B cell (primary cell): Measurements from ENCODE around the gene PKM. TPM values are rescaled to one million over a fixed set of nuclear protein-coding genes. Genes with fewer than 3 reads are reported as not detected.

Experiments
- ATAC-seq: fragments of 200-7000 bp; cut with Tn5 transposase; one replicate; pipeline ENCODE4 v1.10.0; 2021; ENCODE audit warnings: low read depth, mild to moderate bottlenecking, moderate number of reproducible peaks, moderate library complexity
- CTCF ChIA-PET: fragments of 350-600 bp; sonication (Branson Sonifier 250); formaldehyde crosslinking; loops from one replicate; lab custom pipeline; 2021; ENCODE audit warnings: antibody characterized with exemption, inconsistent platforms; lab: Charles Lee
- POLR2A ChIA-PET: fragments of 350-600 bp; sonication (Branson Sonifier 250); formaldehyde crosslinking; loops from one replicate; lab custom pipeline; 2021; ENCODE audit warnings: antibody characterized with exemption; lab: Charles Lee
- DNase-seq: peaks from one replicate; pipeline ENCODE4 v3.0.0; 2013
- H2AFZ ChIP-seq: 2 replicates; pipeline ENCODE4 v1.6.1; 2012; ENCODE audit warnings: mild to moderate bottlenecking, low read depth, low read length; ENCODE audit not compliant: insufficient read depth, poor library complexity, severe bottlenecking
- H3K27ac ChIP-seq, 2 donors: 1 replicate in 1 of 2; 2 replicates in 1 of 2; pipeline ENCODE4 v1.5.1; 2012 to 2013; ENCODE audit warnings: low read length in 2 of 2, mild to moderate bottlenecking in 2 of 2, moderate library complexity in 1 of 2
- H3K27me3 ChIP-seq, 4 experiments: fragments of 200-600 bp in 1 of 4; sonication (generic) in 1 of 4; replicated peaks in 1 of 4; 1 replicate in 2 of 4; 2 replicates in 2 of 4; pipeline versions ENCODE4 v1.6.1 to v1.7.0; 2013 to 2016; ENCODE audit warnings: low read length in 3 of 4, mild to moderate bottlenecking in 2 of 4, mixed read lengths in 1 of 4, moderate library complexity in 1 of 4; ENCODE audit not compliant: insufficient read depth in 4 of 4, control insufficient read depth in 3 of 4; ENCODE audit errors: control extremely low read depth in 1 of 4
- H3K36me3 ChIP-seq, 2 experiments: replicated peaks in 1 of 2; 1 replicate in 1 of 2; 2 replicates in 1 of 2; pipeline versions ENCODE4 v1.6.1 to v1.7.1; 2013; ENCODE audit warnings: low read length in 1 of 2; ENCODE audit not compliant: insufficient read depth in 2 of 2, control insufficient read depth in 1 of 2; ENCODE audit errors: control extremely low read depth in 1 of 2, extremely low read depth in 1 of 2
- H3K4me1 ChIP-seq, 2 donors: fragments of 200-600 bp in 1 of 2; sonication (generic) in 1 of 2; 1 replicate in 1 of 2; 2 replicates in 1 of 2; pipeline versions ENCODE4 v1.5.1 to v1.6.1; 2013 to 2017; ENCODE audit warnings: low read length in 2 of 2; ENCODE audit not compliant: control insufficient read depth in 2 of 2, insufficient read depth in 2 of 2
- H3K4me2 ChIP-seq: replicated peaks from 2 replicates; pipeline ENCODE3; 2012; ENCODE audit warnings: mild to moderate bottlenecking, low read depth, low read length; ENCODE audit not compliant: poor library complexity, severe bottlenecking
- H3K4me3 ChIP-seq, 5 experiments: fragments of 200-600 bp in 1 of 5; sonication (generic) in 1 of 5; 1 replicate in 3 of 5; 2 replicates in 2 of 5; pipeline versions ENCODE4 v1.5.1 to v1.7.0; 2011 to 2016; ENCODE audit warnings: low read length in 4 of 5, mild to moderate bottlenecking in 4 of 5, low read depth in 2 of 5, control low read depth in 1 of 5, moderate library complexity in 1 of 5; ENCODE audit not compliant: insufficient read depth in 1 of 5; ENCODE audit errors: control extremely low read depth in 1 of 5, extremely low read depth in 1 of 5
- H3K79me2 ChIP-seq: fragments of 200-600 bp; sonication (generic); one replicate; pipeline ENCODE4 v1.6.0; 2016; ENCODE audit warnings: low read length; ENCODE audit not compliant: control insufficient read depth, insufficient read depth
- H3K9ac ChIP-seq: fragments of 200-600 bp; sonication (generic); 2 replicates; pipeline ENCODE4 v1.6.1; 2017; ENCODE audit warnings: mild to moderate bottlenecking, low read length, moderate library complexity
- H3K9me3 ChIP-seq, 3 donors: one replicate each; pipeline versions ENCODE4 v1.6.1 to v1.7.1; 2013; ENCODE audit warnings: low read length in 2 of 3; ENCODE audit not compliant: control insufficient read depth in 2 of 3, insufficient read depth in 1 of 3; ENCODE audit errors: control extremely low read depth in 1 of 3
- H4K20me1 ChIP-seq: 2 replicates; pipeline ENCODE4 v1.6.0; 2012; ENCODE audit warnings: mild to moderate bottlenecking, low read length; ENCODE audit not compliant: insufficient read depth, control insufficient read depth, poor library complexity, severe bottlenecking
- H3K27ac Mint-ChIP-seq: one replicate; pipeline ENCODE4 v1.8.0; 2021; ENCODE audit warnings: mixed read lengths
- H3K27me3 Mint-ChIP-seq: one replicate; pipeline ENCODE4 v1.8.0; 2021; ENCODE audit warnings: mixed read lengths
- H3K4me1 Mint-ChIP-seq: one replicate; pipeline ENCODE4 v1.8.0; 2021; ENCODE audit warnings: mixed read lengths
- H3K4me3 Mint-ChIP-seq: one replicate; pipeline ENCODE4 v1.8.0; 2021; ENCODE audit warnings: mixed read lengths
- H3K9me3 Mint-ChIP-seq: one replicate; pipeline ENCODE4 v1.8.0; 2022; ENCODE audit warnings: mixed read lengths; ENCODE audit not compliant: insufficient read depth
- EZH2 ChIP-seq: IDR thresholded peaks from 2 replicates; pipeline ENCODE4 v1.6.1; 2012; ENCODE audit warnings: borderline replicate concordance, low read depth, mild to moderate bottlenecking, moderate library complexity, low read length; ENCODE audit not compliant: insufficient read depth, poor library complexity, severe bottlenecking
- WGBS: methylation state at CpG from one replicate; pipeline ENCODE4 v1.1.5; 2013; ENCODE audit warnings: missing lambda C conversion rate; ENCODE audit not compliant: insufficient coverage; 5-methylcytosine and 5-hydroxymethylcytosine counted together
- intact Hi-C: fragments of 100-400 bp; cut with micrococcal nuclease; formaldehyde crosslinking; loops from one replicate; pipeline ENCODE4 v1.10.0; 2022
- polyA plus RNA-seq: library from polyadenylated mRNA; depleted of rRNA; stranded (reverse); fragments of >200 nt; gene quantifications from 2 replicates; pipeline ENCODE4 v1.2.3, GENCODE V29; 2012
- total RNA-seq, 2 donors: library from RNA; stranded (reverse); fragments of 120-200 nt in 1 of 2; gene quantifications; 1 replicate in 1 of 2; 2 replicates in 1 of 2; pipeline versions ENCODE4 v1.2.3 to v1.2.4, GENCODE V29; 2013 to 2022
- TF ChIP-seq, protein P1 (sequence below): fragments of 200-600 bp; IDR thresholded peaks from one replicate; pipeline ENCODE4 v1.8.0; 2022; ENCODE audit warnings: antibody characterized with exemption, mild to moderate bottlenecking

The PKM gene
- total and polyA plus RNA-seq, 2 donors (not counting 1 experiment from before 2014, with no cell fraction given) = 179 to 323 TPM

GRCh38 chr15:72176159-72176558, 54.8 kb downstream of the PKM start:
- no peaks in the 10 kb centered on the region for H3K9me3 ChIP-seq
- H3K79me2 ChIP-seq = no peaks in the 10 kb centered on the region
- peaks cover 0 to 5% (median 0%) of the 10 kb centered on the region in 4 experiments for H3K27me3 ChIP-seq
- DNase-seq (no peak), ATAC-seq (no peak)
- H3K9ac ChIP-seq = no peak overlapping the region
- H3K4me2 ChIP-seq = no peak overlapping the region
- no peak overlapping the region for H3K4me3 ChIP-seq
- H3K36me3 ChIP-seq = no peaks in the 10 kb centered on the region
- no peaks in the 10 kb centered on the region for H3K9me3 Mint-ChIP-seq
- no peak overlapping the region for H3K27ac Mint-ChIP-seq
- ChIA-PET CTCF (interaction anchor here (0.6 to 0.8 kb wide), 2 partner anchors 10 to 433 kb away, joined by 3 to 4 read pairs; no protein-coding TSS in a partner anchor), POLR2A (no interaction called here)
- H3K4me3 Mint-ChIP-seq = no peak overlapping the region
- no peaks in the 10 kb centered on the region for H3K4me1 ChIP-seq
- H4K20me1 ChIP-seq = no peaks in the 10 kb centered on the region
- H3K4me1 Mint-ChIP-seq = no peaks in the 10 kb centered on the region
- WGBS = 92% methylated on average over 6 of the region's 6 CpGs
- TF ChIP-seq, protein P1, sequence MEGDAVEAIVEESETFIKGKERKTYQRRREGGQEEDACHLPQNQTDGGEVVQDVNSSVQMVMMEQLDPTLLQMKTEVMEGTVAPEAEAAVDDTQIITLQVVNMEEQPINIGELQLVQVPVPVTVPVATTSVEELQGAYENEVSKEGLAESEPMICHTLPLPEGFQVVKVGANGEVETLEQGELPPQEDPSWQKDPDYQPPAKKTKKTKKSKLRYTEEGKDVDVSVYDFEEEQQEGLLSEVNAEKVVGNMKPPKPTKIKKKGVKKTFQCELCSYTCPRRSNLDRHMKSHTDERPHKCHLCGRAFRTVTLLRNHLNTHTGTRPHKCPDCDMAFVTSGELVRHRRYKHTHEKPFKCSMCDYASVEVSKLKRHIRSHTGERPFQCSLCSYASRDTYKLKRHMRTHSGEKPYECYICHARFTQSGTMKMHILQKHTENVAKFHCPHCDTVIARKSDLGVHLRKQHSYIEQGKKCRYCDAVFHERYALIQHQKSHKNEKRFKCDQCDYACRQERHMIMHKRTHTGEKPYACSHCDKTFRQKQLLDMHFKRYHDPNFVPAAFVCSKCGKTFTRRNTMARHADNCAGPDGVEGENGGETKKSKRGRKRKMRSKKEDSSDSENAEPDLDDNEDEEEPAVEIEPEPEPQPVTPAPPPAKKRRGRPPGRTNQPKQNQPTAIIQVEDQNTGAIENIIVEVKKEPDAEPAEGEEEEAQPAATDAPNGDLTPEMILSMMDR = no peak
- TF ChIP-seq EZH2 = no peak
- no peak overlapping the region for H3K27ac ChIP-seq
- intact Hi-C loops = no loop called here
- H3K27me3 Mint-ChIP-seq = peaks cover 32% of the 10 kb centered on the region
- no peak overlapping the region for H2AFZ ChIP-seq

GRCh38 chr15:72175186-72176044, 55.6 kb downstream of the PKM start:
- Histone ChIP-seq H3K79me2 (no peaks in the 10 kb centered on the region), H4K20me1 (no peaks in the 10 kb centered on the region), H3K9me3 (no peaks in the 10 kb centered on the region), H2AFZ (no peak overlapping the region), H3K4me1 (no peaks in the 10 kb centered on the region), H3K9ac (no peak overlapping the region), H3K4me3 (no peak overlapping the region), H3K36me3 (no peaks in the 10 kb centered on the region), H3K27ac (no peak overlapping the region), H3K27me3 (peaks cover 0 to 5% (median 0%) of the 10 kb centered on the region in 4 experiments), H3K4me2 (no peak overlapping the region)
- ChIA-PET CTCF (interaction anchor here (0.6 kb wide), 1 partner anchor 344 kb away, joined by 3 read pairs; no protein-coding TSS in a partner anchor), POLR2A (no interaction called here)
- ATAC-seq (no peak), DNase-seq (no peak)
- Mint-ChIP-seq H3K9me3 (no peaks in the 10 kb centered on the region), H3K27ac (no peak overlapping the region), H3K4me3 (no peak overlapping the region), H3K4me1 (no peaks in the 10 kb centered on the region), H3K27me3 (peaks cover 27% of the 10 kb centered on the region)
- intact Hi-C loops = no loop called here
- 87% methylated on average over 13 of the region's 15 CpGs for WGBS
- TF ChIP-seq EZH2 = no peak
- TF ChIP-seq, protein P1 = no peak
